ENCODE results near the gene MIPOL1. TPM values are rescaled to one million over a fixed set of nuclear protein-coding genes. Genes with fewer than 3 reads are reported as not detected.

The MIPOL1 gene
- total and polyA plus RNA-seq, 2 of the 13 experiments (the other 11 are each of a cell fraction or from before 2014, with no cell fraction given) = 8.6 to 34.2 TPM

DNA sequence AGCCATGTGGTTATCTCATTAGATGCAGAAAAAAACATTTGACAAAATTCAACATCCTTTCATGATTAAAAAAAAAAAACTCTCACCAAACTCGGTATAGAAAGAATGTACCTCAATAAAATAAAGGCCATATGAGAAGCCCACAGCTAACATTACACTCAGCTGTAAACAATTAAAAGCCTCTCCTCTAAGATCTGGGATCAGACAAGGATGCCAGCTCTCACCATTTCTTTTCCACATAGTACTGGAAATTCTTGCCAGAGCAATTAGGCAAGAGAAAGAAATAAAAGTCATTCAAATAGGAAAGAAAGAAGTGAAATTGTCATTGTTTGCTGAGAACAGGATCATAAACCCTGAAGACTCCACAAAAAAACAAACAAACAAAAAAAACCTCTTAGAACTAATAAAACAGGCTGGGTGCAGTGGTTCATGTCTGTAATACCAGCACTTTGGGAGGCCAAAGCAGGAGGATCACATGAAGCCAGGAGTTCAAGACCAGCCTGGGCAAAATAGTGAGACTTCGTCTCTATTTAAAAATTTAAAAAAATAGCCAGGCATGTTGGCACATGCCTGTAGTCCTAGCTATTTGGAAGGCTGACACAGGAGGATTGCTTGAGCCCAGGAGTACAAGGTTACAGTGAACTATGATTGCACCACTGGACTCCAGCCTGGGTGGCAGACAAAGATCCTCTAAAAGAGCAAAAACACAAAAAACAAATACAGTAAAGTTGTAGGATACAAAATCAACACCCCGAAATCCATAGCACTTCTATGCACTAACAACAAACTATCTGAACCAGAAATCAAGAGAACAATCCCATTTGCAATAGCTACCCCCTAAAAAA lies 282.9 kb downstream of the MIPOL1 start (continued):
- TF ChIP-seq, protein P1, sequence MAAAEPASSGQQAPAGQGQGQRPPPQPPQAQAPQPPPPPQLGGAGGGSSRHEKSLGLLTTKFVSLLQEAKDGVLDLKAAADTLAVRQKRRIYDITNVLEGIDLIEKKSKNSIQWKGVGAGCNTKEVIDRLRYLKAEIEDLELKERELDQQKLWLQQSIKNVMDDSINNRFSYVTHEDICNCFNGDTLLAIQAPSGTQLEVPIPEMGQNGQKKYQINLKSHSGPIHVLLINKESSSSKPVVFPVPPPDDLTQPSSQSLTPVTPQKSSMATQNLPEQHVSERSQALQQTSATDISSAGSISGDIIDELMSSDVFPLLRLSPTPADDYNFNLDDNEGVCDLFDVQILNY (CRISPR knock-in tag; conservative IDR thresholded peaks at IDR 0.05) = no peak
- no peak for TF ChIP-seq RARG (CRISPR knock-in tag; IDR thresholded peaks at IDR 0.05; ENCODE audit: low read depth)
- TF ChIP-seq ZNF367 (CRISPR knock-in tag; IDR thresholded peaks at IDR 0.05; ENCODE audit: borderline replicate concordance) = no peak
- no peak for TF ChIP-seq ZNF292 (CRISPR knock-in tag; IDR thresholded peaks at IDR 0.05; ENCODE audit: borderline replicate concordance, low read depth)
- TF ChIP-seq, protein P2, sequence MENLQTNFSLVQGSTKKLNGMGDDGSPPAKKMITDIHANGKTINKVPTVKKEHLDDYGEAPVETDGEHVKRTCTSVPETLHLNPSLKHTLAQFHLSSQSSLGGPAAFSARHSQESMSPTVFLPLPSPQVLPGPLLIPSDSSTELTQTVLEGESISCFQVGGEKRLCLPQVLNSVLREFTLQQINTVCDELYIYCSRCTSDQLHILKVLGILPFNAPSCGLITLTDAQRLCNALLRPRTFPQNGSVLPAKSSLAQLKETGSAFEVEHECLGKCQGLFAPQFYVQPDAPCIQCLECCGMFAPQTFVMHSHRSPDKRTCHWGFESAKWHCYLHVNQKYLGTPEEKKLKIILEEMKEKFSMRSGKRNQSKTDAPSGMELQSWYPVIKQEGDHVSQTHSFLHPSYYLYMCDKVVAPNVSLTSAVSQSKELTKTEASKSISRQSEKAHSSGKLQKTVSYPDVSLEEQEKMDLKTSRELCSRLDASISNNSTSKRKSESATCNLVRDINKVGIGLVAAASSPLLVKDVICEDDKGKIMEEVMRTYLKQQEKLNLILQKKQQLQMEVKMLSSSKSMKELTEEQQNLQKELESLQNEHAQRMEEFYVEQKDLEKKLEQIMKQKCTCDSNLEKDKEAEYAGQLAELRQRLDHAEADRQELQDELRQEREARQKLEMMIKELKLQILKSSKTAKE (CRISPR knock-in tag; IDR thresholded peaks at IDR 0.05; ENCODE audit: borderline replicate concordance) = no peak
- TF ChIP-seq HNRNPK (IDR thresholded peaks at IDR 0.05; ENCODE audit: low read depth, low read length, poor library complexity, severe bottlenecking) = no peak
- TF ChIP-seq SKI (IDR thresholded peaks at IDR 0.05; ENCODE audit: partially characterized antibody) = no peak
- TF ChIP-seq SRSF1 (optimal IDR thresholded peaks at IDR 0.05; ENCODE audit: low read depth, low read length) = no peak
- TF ChIP-seq ZNF317 (CRISPR knock-in tag; IDR thresholded peaks at IDR 0.05) = peak; percentile 61; the same call in 1 of the 2 replicates
- TF ChIP-seq ZNF670 (CRISPR knock-in tag; IDR thresholded peaks at IDR 0.05; ENCODE audit: borderline replicate concordance) = no peak
- TF ChIP-seq NFIB (CRISPR knock-in tag; IDR thresholded peaks at IDR 0.05; ENCODE audit: borderline replicate concordance) = no peak
- TF ChIP-seq FOXO1 (CRISPR knock-in tag; IDR thresholded peaks at IDR 0.05) = no peak; the same call in 1 of the 2 replicates
- TF ChIP-seq ZNF546 (CRISPR knock-in tag; conservative IDR thresholded peaks at IDR 0.05) = no peak
- peak; percentile 85 for TF ChIP-seq NCOA2 (CRISPR knock-in tag; IDR thresholded peaks at IDR 0.05)
- peak; percentile 57; the same call in 1 of the 2 replicates for TF ChIP-seq RCOR2 (CRISPR knock-in tag; IDR thresholded peaks at IDR 0.05)
- TF ChIP-seq FOXJ3 (CRISPR knock-in tag; IDR thresholded peaks at IDR 0.05; ENCODE audit: borderline replicate concordance) = peak; percentile 91
- no peak for TF ChIP-seq NKX3-1 (CRISPR knock-in tag; IDR thresholded peaks at IDR 0.05)
- TF ChIP-seq, protein P3, sequence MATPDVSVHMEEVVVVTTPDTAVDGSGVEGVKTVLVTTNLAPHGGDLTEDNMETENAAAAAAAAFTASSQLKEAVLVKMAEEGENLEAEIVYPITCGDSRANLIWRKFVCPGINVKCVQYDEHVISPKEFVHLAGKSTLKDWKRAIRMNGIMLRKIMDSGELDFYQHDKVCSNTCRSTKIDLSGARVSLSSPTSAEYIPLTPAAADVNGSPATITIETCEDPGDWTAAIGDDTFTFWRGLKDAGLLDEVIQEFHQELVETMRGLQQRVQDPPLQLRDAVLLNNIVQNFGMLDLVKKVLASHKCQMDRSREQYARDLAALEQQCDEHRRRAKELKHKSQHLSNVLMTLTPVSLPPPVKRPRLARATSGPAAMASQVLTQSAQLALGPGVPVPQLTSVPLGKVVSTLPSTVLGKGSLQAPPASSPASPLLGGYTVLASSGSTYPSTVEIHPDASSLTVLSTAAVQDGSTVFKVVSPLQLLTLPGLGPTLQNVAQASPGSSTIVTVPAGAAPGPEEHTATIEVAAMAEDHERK (CRISPR knock-in tag; IDR thresholded peaks at IDR 0.05; ENCODE audit: low read depth) = no peak
- 0 out of 2 replicates have a peak, but pooled peaks have one; percentile 55 for TF ChIP-seq NCOA1 (CRISPR knock-in tag; IDR thresholded peaks at IDR 0.05)
- no peak for TF ChIP-seq ZNF207 (IDR thresholded peaks at IDR 0.05; ENCODE audit: borderline replicate concordance)
- no peak for TF ChIP-seq ZNF562 (CRISPR knock-in tag; IDR thresholded peaks at IDR 0.05; ENCODE audit: borderline replicate concordance)
- no peak for TF ChIP-seq GPN1 (CRISPR knock-in tag; IDR thresholded peaks at IDR 0.05; ENCODE audit: borderline replicate concordance)
- no peak for TF ChIP-seq REL (CRISPR knock-in tag; conservative IDR thresholded peaks at IDR 0.05)
- TF ChIP-seq, protein P4, sequence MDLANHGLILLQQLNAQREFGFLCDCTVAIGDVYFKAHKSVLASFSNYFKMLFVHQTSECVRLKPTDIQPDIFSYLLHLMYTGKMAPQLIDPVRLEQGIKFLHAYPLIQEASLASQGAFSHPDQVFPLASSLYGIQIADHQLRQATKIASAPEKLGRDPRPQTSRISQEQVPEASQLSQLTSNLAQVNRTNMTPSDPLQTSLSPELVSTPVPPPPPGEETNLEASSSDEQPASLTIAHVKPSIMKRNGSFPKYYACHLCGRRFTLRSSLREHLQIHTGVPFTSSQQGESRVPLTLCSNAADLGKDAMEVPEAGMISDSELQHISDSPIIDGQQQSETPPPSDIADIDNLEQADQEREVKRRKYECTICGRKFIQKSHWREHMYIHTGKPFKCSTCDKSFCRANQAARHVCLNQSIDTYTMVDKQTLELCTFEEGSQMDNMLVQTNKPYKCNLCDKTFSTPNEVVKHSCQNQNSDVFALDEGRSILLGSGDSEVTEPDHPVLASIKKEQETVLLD (CRISPR knock-in tag; IDR thresholded peaks at IDR 0.05; ENCODE audit: low read depth) = no peak
